Midbrain (tissue), 1 donor: Measurements from ENCODE around the gene TACSTD2.
"Not testable (repeated sequence)": the region's sequence is repeated elsewhere in the genome, so short reads cannot be mapped to it uniquely, and the experiment has no call there.

Experiments used
- DNase-seq: peaks from one replicate; lab custom pipeline; 2025; lab: John Stamatoyannopoulos, UW

TACSTD2 gene

DNA sequence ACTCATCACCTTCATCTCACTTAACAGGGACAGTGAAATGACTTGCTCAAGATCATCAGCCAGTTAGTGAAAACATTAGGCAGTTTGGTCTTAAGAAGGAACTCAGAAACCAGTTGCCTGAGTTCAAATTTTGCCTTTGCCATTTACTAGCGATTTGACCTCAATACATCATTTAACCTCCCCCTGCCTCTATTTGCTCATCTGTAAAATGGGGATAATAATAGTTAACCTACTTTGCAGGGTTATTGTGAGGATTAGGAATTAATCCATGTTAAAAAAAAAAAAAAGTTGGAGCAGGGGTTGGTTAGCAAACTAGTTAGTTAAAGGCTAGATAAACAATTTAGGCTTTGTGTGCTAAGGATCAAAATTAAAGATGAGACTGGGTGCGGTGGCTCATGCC lies 10.6 kb upstream of the TACSTD2 start:
- DNase-seq: no peak

GRCh38 chr1:58586271-58586670 lies 9.2 kb upstream of the TACSTD2 start:
- DNase-seq: no peak

- DNase-seq: no peak
Measured at GRCh38 chr1:58585581-58586151, 8.6 kb upstream of the TACSTD2 start.

DNA sequence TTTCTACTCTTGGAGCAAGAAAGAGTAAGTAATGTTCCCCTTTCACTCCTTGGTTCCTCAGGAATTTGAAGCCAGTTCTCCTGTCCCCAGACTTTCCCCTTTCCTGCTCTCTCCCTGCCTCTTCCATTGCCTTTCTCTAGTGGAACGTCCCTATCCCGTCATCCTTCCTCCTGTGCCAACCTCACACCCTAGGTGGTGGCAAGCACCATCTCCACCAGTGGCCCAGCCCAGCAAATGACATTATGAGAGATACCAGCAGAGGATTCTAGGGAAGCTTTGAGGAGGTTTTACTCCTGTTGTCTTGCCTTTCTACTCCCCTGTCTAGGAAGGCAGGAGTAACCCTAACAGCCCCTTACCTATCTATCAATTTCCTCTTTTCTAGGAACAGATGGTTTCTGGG lies 8.1 kb upstream of the TACSTD2 start:
- DNase-seq: no peak

GRCh38 chr1:58584082-58584895 lies 7.2 kb upstream of the TACSTD2 start:
- DNase-seq: no peak

GRCh38 chr1:58583496-58583895 lies 6.4 kb upstream of the TACSTD2 start:
- DNase-seq: no peak

DNA sequence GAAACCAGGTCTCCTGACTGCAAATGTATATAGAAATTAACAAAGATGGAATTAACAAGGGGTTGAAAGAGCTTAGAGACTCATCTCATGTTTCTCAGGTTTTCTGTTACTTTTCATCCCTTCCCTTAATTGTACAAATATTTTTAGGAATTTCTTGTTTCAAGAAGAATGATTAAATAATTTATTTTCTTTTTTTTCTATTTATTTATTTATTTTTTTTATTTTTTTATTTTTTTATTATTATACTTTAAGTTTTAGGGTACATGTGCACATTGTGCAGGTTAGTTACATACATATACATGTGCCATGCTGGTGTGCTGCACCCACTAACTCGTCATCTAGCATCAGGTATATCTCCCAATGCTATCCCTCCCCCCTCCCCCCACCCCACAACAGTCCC lies 5.1 kb upstream of the TACSTD2 start:
- not testable (repeated sequence) for DNase-seq

DNA sequence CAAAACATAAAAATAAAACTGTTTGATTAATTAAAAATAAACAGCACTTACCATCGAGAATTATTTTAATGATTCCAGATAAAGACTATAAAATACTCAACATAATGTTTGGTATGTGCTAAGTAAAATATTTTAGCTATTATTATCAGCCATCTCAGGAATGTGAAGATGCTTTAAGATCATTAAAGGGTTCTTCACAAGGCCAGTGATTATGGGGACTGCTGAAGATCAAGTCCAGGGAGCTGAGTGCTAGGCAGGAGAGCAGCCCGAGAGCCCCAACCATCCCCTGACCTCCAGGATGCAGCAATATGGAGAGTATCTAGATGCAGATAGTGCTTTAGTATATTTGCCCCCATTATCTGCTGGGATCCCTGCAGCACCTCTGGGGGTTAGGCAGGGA lies 4.6 kb upstream of the TACSTD2 start:
- DNase-seq: no peak

DNA sequence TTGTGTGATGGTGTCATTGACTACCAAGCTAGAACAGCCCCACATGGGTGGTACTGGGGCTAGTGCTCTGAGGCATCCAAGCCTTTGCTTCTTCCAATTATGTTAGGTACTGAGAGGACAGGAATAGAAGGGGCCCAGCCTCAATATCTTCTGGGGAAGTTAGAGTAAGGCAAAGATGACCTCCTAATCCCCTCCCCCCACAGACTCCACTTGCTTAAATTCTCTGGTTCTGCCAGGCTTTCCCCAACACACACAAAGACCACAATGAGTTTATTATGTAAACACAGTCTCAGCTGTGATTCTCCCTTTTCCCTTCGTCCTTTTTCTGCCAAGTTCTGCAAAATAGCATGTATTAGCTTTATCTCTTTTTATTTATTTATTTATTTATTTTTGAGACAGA lies 3.1 kb upstream of the TACSTD2 start:
- peak; percentile 70 for DNase-seq

GRCh38 chr1:58577654-58578030 lies 590 bp upstream of the TACSTD2 start:
- no peak for DNase-seq

GRCh38 chr1:58576325-58576726 lies 726 bp downstream of the TACSTD2 start:
- DNase-seq: no peak

- DNase-seq: no peak
Measured at GRCh38 chr1:58575551-58576324, 1.3 kb downstream of the TACSTD2 start.

- no peak for DNase-seq
Measured at GRCh38 chr1:58574816-58575215, 2.2 kb downstream of the TACSTD2 start.

DNA sequence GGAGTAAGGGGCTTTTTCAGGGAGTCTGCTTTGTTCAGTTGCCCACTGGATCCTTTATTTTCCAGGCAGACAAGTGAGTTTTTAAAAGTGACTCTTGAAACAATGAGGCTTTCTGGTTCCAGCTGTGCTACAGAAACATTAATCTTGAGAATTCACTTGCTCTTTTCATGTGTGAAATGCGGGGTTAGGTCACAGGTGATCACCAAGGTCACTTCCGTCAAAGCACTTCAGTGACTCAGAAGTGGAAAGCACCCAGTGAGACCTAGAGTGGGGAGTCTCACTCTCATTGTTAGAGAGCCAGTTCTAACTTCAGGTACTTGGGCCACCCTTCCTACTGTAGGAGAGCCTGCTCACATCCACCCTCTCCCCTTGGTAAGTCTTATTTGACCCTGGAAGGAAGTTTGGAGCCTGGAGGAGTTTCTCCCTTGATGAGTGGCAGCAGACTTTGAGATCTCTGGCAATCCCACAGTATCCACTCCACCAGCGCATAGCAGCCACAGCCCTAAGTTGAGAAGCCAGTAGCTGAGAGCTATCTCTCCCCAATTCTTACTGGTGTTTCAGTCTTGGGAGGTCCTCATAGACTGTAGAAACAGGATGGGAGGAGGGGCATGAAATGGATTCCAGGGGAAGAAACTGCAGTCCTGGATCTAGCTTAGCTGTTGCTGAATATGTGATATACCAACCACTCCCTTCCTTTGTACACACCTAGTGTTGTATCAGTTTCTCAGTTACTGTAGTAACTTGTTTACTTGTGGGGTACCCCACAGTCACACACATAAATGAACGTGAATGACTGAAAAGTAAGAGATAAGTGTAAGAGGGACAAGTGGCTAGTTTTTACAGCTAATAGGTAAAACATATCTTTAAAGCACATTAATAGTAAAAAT lies 3.1 kb downstream of the TACSTD2 start:
- DNase-seq: no peak

DNA sequence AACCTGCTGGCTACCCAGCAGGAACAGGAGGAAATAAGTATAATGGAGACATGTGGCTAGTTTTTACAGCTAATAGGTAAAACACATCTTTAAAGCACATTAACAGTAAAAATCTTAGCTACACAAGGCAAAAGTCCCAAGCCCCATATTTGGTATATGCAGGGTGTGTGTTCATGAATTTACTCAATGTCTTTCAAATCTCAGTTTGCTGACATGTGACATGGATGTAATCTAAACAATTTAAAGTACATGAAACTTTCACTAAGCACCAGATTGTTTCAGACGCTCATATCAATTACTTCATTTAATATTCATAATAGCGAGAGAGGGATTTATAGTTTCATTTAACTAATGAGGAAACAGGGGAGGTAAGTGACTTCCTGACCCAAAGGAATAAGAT lies 3.9 kb downstream of the TACSTD2 start:
- no peak for DNase-seq

DNA sequence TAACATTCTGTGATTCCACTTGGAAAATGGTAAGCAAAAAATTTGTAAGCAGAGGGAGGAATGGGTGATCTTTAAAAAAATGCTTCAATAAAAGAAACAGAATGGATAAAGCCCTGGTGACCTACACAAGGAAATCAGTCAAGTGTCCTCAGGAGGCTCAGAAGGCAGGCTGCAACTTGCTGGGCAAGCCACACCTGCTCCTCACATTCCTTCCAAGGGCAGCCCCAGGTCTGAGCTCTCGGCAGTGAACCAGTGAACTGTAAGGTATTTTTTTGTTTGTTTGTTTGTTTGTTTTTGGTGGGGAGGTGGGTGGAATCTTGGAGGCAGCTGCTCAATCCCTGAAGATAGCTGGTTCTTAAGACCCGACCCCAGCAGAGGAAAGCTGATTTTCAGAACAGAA lies 4.4 kb downstream of the TACSTD2 start:
- DNase-seq: no peak

- DNase-seq: no peak
Measured at GRCh38 chr1:58571616-58572015, 5.4 kb downstream of the TACSTD2 start.

DNA sequence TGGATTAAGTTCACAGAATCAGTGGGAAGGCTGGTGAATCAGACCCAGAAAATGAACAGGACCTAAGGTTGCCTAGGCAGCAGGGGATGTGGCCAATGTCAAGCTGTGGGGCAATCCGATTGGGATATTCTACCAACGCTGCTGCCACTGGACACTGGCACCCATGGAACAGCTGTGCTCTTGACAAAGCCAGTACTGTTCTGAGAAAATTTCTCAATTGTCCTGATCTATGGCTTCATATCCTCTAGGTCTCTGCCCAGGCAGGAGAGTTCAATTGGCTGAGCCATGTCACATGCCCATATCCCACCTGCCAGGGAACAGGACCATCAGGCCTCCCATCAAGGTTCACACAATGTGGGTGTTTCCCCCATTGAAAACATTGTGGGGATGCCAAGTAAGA lies 6.2 kb downstream of the TACSTD2 start:
- DNase-seq: peak; percentile 28

GRCh38 chr1:58570094-58570493 lies 7.0 kb downstream of the TACSTD2 start:
- DNase-seq: no peak

DNA sequence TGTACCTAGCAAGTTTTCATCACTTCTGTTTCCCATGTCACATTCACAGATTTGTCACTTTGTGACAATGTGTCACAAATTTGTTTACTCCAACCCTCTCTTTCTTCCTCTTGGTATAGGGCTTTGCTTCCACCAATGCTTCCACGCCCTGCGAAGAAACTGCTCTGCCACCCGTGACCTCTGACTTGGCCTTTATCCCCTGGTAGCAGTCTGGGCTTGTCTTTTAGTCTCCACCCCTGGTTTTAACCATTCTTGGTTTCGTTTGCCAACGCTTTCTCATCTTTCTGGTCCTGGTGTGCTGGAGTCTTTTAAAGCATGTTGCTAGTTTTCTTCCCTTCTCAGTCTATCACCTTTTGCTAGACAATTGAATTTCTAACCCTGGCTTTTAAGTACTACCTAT lies 8.1 kb downstream of the TACSTD2 start:
- DNase-seq: no peak

DNA sequence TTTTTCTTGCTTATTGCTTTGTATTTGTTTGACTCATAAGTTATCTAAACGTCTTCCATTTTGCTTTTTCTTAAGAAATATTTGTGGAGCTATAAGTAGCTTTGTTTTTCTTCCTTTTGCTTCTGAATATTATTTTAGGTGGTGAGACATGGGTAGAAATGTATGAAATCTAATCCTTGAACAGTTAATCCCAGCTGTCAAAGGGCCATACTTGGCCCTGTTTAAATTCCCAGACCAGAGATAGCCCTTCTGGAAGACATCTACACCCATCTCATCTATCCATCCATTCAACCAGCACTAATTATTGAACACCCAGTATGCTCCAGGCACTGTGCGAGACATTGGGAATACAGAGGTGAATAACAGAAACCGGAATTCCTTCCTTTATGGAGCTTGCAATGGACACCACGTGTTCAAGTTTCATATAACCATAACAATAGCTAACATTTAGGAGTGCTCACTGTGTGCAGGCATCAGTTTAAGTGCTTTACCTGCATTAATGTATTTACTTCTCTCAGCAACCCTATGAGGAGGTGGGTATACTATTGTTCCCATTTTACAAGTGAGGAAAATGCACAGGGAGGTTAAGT lies 8.7 kb downstream of the TACSTD2 start:
- no peak for DNase-seq

- DNase-seq: no peak
Measured at GRCh38 chr1:58566339-58566738, 10.7 kb downstream of the TACSTD2 start.
